MM.1S (cell line): ENCODE data around the gene MARCHF9.

ENCODE experiments used
- DNase-seq: peaks from one replicate; pipeline ENCODE4 v3.0.0-alpha.2; 2015
- H2AFZ ChIP-seq: fragments of 300-600 bp; sonication (generic); 2 replicates; pipeline ENCODE4 v1.6.0; 2016; ENCODE audit warnings: antibody characterized with exemption, low read length
- H3F3A ChIP-seq: fragments of 300-600 bp; sonication (generic); 2 replicates; pipeline ENCODE4 v1.6.1; 2016; ENCODE audit warnings: mild to moderate bottlenecking, antibody characterized with exemption, low read length, moderate library complexity, mixed read lengths; ENCODE audit not compliant: insufficient read depth
- H3K27ac ChIP-seq: fragments of 300-600 bp; sonication (generic); 2 replicates; pipeline ENCODE4 v1.5.1; 2016; ENCODE audit warnings: mild to moderate bottlenecking, low read length
- H3K27me3 ChIP-seq: fragments of 300-600 bp; sonication (generic); replicated peaks from 2 replicates; pipeline ENCODE4 v1.6.0; 2016; ENCODE audit warnings: low read length; ENCODE audit not compliant: insufficient read depth
- H3K36me3 ChIP-seq: fragments of 300-600 bp; sonication (generic); replicated peaks from 2 replicates; pipeline ENCODE4 v1.6.1; 2016; ENCODE audit warnings: mild to moderate bottlenecking, low read length, mixed read lengths; ENCODE audit not compliant: insufficient read depth
- H3K4me1 ChIP-seq: fragments of 300-600 bp; sonication (generic); 2 replicates; pipeline ENCODE4 v1.6.1; 2016; ENCODE audit warnings: low read length, mixed read lengths
- H3K4me2 ChIP-seq: fragments of 300-600 bp; sonication (generic); 2 replicates; pipeline ENCODE4 v1.6.0; 2016; ENCODE audit warnings: low read depth, low read length
- H3K4me3 ChIP-seq: fragments of 300-600 bp; sonication (generic); 2 replicates; pipeline ENCODE4 v1.5.1; 2016; ENCODE audit warnings: low read length, mixed read lengths
- H3K79me2 ChIP-seq: fragments of 300-600 bp; sonication (generic); 2 replicates; pipeline ENCODE4 v1.6.1; 2016; ENCODE audit warnings: mixed run types, low read length, mixed read lengths
- H3K9ac ChIP-seq: fragments of 300-600 bp; sonication (generic); 2 replicates; pipeline ENCODE4 v1.6.1; 2016; ENCODE audit warnings: low read length, mixed read lengths
- H3K9me2 ChIP-seq: fragments of 300-600 bp; sonication (generic); replicated peaks from 2 replicates; pipeline ENCODE4 v1.6.1; 2016; ENCODE audit warnings: mild to moderate bottlenecking, low read length, mixed read lengths; ENCODE audit not compliant: insufficient read depth
- H3K9me3 ChIP-seq: fragments of 300-600 bp; sonication (generic); replicated peaks from 2 replicates; pipeline ENCODE4 v1.6.1; 2016; ENCODE audit warnings: mild to moderate bottlenecking, low read length, mixed read lengths; ENCODE audit not compliant: insufficient read depth
- H4K20me1 ChIP-seq: fragments of 300-600 bp; sonication (generic); 2 replicates; pipeline ENCODE4 v1.6.1; 2016; ENCODE audit warnings: mild to moderate bottlenecking, low read length, moderate library complexity, mixed read lengths; ENCODE audit not compliant: insufficient read depth
- EZH2 ChIP-seq: fragments of 300-600 bp; sonication (generic); optimal IDR thresholded peaks from 2 replicates; pipeline ENCODE3; 2017; ENCODE audit warnings: low read depth, mild to moderate bottlenecking, antibody characterized with exemption, low read length, mixed read lengths
- EZH2phosphoT487 ChIP-seq: fragments of 300-600 bp; sonication (generic); IDR thresholded peaks from 2 replicates; pipeline ENCODE4 v1.6.1; 2018; ENCODE audit warnings: antibody characterized with exemption, low read length
- TF ChIP-seq, protein P1 (sequence below): fragments of 300-600 bp; sonication (generic); IDR thresholded peaks from 2 replicates; pipeline ENCODE4 v1.5.1; 2016; ENCODE audit warnings: antibody characterized with exemption, low read length, mixed read lengths

MARCHF9 gene

DNA sequence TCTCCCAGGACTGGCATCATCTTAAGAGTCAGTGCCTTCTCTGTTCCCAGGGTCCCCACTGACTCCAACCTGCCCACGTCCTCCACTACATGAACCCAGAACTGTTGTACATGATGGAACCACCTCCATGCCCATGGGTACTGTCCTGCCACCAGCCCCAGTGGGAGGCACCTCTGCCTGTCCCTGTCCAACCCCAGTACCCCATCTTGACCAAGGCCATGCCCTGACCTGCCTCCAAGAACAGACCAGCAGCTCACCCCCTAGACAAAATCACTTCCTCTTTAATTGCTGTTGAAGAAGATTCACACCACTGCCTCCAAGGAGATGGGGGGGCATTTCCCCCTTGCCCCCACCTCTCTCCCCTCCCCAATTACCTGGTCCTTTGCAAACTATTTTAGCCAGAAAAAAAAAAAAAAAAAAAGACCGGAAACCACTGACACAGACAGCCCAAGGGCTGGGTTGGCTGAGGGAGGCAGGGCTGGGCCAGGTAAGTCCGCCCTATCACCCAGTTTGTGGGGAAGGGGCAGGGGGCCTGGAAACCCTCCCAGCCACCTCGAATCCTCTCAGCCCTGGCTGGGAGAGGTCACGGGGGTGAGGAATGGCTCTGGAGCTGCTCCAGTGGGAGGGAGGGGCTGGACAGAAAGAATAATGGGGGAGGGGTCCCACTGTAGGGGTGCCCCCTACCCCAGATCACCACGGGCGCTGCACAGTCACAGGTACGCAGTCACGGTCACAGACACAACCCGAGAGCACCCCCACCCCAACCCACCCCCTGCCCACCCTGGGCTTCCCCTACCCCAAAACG is 29.8 kb upstream of the MARCHF9 start:
- H3K27me3 ChIP-seq: no peaks in the 10 kb centered on the region
- no peak overlapping the region for H3K4me3 ChIP-seq
- H3K27ac ChIP-seq: no peak overlapping the region
- TF ChIP-seq EZH2phosphoT487: no peak
- H4K20me1 ChIP-seq: no peaks in the 10 kb centered on the region
- H3K4me1 ChIP-seq: no peaks in the 10 kb centered on the region
- DNase-seq: no peak
- H3F3A ChIP-seq: no peaks in the 10 kb centered on the region; the same call in 1 of the 2 replicates
- no peaks in the 10 kb centered on the region for H3K9me2 ChIP-seq
- no peaks in the 10 kb centered on the region for H3K36me3 ChIP-seq
- no peak overlapping the region for H3K9ac ChIP-seq
- H3K79me2 ChIP-seq: no peaks in the 10 kb centered on the region
- H3K9me3 ChIP-seq: no peaks in the 10 kb centered on the region
- H2AFZ ChIP-seq: no peak overlapping the region
- no peak overlapping the region for H3K4me2 ChIP-seq

DNA sequence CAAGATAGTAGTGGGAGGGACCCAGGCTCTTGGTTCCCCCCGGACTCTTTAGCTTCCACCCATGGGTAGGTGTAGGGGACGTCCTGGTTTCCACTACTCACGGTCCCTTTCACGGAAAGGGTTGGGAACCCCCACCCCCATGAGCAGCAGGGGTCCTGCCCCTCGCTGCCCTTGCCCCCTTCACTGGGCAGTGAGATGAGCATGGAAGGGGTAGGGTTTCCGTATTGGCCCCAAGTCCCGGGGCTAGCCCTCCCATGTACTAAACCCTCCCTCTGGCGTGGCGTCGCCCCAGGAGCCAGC is 29.1 kb upstream of the MARCHF9 start:
- Histone ChIP-seq H3F3A (no peaks in the 10 kb centered on the region; the same call in 1 of the 2 replicates), H3K27ac (no peak overlapping the region), H3K79me2 (no peaks in the 10 kb centered on the region), H3K4me1 (no peaks in the 10 kb centered on the region), H3K36me3 (no peaks in the 10 kb centered on the region), H3K27me3 (no peaks in the 10 kb centered on the region), H3K9ac (no peak overlapping the region), H3K4me3 (no peak overlapping the region; the same call in 1 of the 2 replicates), H3K4me2 (peak overlapping the region; percentile 70; the same call in 1 of the 2 replicates), H2AFZ (no peak overlapping the region), H3K9me3 (no peaks in the 10 kb centered on the region), H3K9me2 (no peaks in the 10 kb centered on the region), H4K20me1 (no peaks in the 10 kb centered on the region)
- DNase-seq: no peak
- TF ChIP-seq, protein P1, sequence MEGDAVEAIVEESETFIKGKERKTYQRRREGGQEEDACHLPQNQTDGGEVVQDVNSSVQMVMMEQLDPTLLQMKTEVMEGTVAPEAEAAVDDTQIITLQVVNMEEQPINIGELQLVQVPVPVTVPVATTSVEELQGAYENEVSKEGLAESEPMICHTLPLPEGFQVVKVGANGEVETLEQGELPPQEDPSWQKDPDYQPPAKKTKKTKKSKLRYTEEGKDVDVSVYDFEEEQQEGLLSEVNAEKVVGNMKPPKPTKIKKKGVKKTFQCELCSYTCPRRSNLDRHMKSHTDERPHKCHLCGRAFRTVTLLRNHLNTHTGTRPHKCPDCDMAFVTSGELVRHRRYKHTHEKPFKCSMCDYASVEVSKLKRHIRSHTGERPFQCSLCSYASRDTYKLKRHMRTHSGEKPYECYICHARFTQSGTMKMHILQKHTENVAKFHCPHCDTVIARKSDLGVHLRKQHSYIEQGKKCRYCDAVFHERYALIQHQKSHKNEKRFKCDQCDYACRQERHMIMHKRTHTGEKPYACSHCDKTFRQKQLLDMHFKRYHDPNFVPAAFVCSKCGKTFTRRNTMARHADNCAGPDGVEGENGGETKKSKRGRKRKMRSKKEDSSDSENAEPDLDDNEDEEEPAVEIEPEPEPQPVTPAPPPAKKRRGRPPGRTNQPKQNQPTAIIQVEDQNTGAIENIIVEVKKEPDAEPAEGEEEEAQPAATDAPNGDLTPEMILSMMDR: no peak
- TF ChIP-seq EZH2phosphoT487: no peak
- no peak for TF ChIP-seq EZH2

DNA sequence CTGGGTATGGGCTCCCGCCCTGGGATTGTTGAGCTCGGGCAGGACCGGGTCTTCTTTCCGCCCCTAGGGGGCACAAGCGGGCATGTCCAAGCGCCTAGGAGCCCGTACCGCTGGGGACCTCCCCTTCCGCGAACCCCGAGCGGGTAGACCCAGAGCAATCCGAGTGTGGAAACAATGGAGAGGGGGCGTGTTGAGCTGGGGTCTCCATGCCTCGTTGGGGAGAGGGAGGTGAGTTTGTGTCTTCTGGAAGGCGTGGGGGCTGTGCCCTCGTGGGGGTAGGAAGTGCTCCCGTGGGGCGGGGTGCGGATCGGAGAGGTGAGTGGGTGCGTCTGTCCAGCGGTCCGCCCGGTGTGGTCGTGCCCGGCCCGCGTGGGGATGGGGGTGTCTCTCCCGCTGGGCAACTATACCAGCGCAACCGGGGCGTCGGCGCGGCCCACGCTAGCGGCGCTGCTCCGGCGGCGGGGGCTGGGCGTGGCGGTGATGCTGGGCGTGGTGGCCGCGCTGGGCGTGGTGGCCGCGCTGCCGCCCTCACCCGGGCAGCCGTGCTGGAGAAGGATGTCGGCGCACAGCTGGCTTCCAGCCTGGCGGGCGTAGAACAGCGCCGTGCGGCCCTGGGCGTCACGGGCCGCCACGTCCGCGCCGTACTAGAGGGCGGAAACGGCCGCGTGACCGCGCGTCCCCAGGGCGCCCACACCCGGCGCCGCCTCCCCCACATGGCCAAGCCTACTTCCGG is 28.6 kb upstream of the MARCHF9 start:
- Histone ChIP-seq H2AFZ (peak overlapping the region; percentile 69), H3K4me1 (no peaks in the 10 kb centered on the region), H3K9ac (peak overlapping the region; percentile 32; the same call in 1 of the 2 replicates), H4K20me1 (no peaks in the 10 kb centered on the region), H3K9me2 (no peaks in the 10 kb centered on the region), H3K27ac (no peak overlapping the region), H3F3A (no peaks in the 10 kb centered on the region; the same call in 1 of the 2 replicates), H3K27me3 (no peaks in the 10 kb centered on the region), H3K4me2 (peak overlapping the region; percentile 70), H3K4me3 (peak overlapping the region; percentile 70), H3K9me3 (no peaks in the 10 kb centered on the region), H3K79me2 (no peaks in the 10 kb centered on the region), H3K36me3 (no peaks in the 10 kb centered on the region)
- DNase-seq: peak; percentile 72
- TF ChIP-seq EZH2 (no peak), EZH2phosphoT487 (no peak)
- TF ChIP-seq, protein P1: peak; percentile 73
